GM13977 (cell line): Measurements from ENCODE around the gene SPATA6L.

Experiments
- DNase-seq: peaks from one replicate; pipeline ENCODE4 v3.0.0; 2012; ENCODE audit warnings: low spot score
- CTCF ChIP-seq: IDR thresholded peaks from 2 replicates; pipeline ENCODE4 v1.5.1; 2012; ENCODE audit warnings: mild to moderate bottlenecking, control low read depth; ENCODE audit not compliant: insufficient read depth; ENCODE audit errors: extremely low read depth, missing control alignments
- in situ Hi-C: fragments of 300-500 bp; cut with MboI; formaldehyde crosslinking; loops from one replicate; pipeline ENCODE4 v1.12.0; 2022; ENCODE audit warnings: low sequenced_read_pairs, low pct_unique_long_range_greater_than_20kb, mixed read lengths, inconsistent platforms; ENCODE audit not compliant: unreplicated experiment

SPATA6L gene

GRCh38 chr9:4575997-4576396, 90.3 kb downstream of the SPATA6L start:
- in situ Hi-C loops = no loop called here
- no peak for TF ChIP-seq CTCF
- no peak for DNase-seq

DNA sequence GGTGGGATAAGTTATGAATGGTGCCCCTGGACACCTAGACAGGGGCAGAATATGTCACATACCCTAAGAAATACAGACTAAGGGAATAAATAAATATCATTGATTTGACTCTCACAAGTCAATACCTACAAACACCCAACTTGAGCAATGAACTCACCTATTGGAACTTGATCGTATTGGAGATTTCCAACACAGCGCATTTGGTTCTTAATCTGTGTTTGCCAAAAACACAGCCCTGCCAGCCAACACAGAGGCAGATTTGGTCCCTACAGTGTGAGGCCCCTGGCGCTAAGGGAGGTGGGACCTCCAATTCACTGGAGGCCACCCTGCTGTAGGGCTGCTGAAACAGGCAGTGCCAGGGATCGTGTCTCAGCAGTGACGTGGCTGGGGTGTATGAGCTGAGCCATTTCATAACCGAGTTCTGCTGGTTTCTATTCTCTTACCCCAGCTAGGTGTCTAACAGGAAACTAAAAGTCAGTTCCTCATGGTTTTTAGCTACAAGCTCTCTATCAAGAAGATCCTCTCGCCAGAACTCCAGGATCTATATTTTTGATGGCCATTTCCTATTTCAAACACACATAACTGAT, 91.5 kb downstream of the SPATA6L start:
- in situ Hi-C loops = no loop called here
- no peak for TF ChIP-seq CTCF
- DNase-seq = peak; percentile 39

DNA sequence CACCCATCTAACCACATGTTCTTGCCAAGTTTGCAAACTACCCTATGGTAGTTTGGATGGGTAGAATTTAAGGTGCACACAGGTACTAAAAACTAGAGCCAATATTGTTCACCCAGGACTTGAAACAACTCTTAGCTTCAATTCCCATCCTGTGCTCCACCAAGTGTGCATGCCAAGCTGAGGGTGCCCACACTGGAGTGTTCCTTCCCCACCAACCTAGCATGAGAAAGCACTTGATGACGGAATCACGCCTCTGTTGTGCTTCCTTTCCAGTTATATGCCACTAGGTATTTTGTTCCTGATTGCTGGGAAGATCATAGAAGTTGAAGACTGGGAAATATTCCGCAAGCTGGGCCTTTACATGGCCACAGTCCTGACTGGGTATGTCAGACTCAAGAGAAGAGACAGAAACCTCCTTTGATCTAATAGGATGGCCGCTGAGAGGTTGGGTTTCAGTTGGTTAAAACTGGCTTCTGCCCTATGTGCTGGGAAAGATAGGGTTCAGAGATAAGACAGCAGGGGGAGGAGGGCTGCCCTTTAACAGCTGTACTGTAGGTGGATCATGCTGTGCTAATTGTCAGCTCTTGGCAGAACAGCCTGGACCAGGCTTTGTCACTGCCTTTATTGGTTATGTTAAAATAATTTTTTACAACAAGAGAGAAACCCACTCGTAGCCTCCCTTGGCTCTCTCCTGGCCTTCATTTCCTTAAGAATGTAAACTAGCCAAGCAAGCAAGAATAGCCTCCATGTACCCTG, 92.5 kb downstream of the SPATA6L start:
- TF ChIP-seq CTCF = no peak
- in situ Hi-C loops = no loop called here
- no peak for DNase-seq

- no peak for TF ChIP-seq CTCF
- in situ Hi-C loops = no loop called here
- no peak for DNase-seq
Measured at GRCh38 chr9:4573176-4573575, 93.1 kb downstream of the SPATA6L start.

GRCh38 chr9:4572184-4572826, 94.0 kb downstream of the SPATA6L start:
- in situ Hi-C loops = no loop called here
- no peak for TF ChIP-seq CTCF
- no peak for DNase-seq

- in situ Hi-C loops = no loop called here
- no peak for TF ChIP-seq CTCF
- no peak for DNase-seq
Measured at GRCh38 chr9:4569101-4569500, 97.2 kb downstream of the SPATA6L start.
